Endothelial cell of umbilical vein (primary cell): Measurements from ENCODE around the gene OR4K17. TPM values are rescaled to one million over a fixed set of nuclear protein-coding genes. Genes with fewer than 3 reads are reported as not detected.

Source experiments
- BruUV-seq: library from RNA; stranded (reverse); fragments of 400-500 nt; replicated peaks from 2 replicates; lab custom pipeline; 2021; lab: Mats Ljungman, UMichigan
- CTCF ChIA-PET: fragments of 300-600, 350-600 bp; sonication (Branson Sonifier 250); formaldehyde crosslinking; loops from one replicate; lab custom pipeline; 2021; ENCODE audit warnings: antibody characterized with exemption, inconsistent platforms; lab: Charles Lee
- POLR2A ChIA-PET: fragments of 300-600, 350-600 bp; sonication (Branson Sonifier 250); formaldehyde crosslinking; loops from one replicate; lab custom pipeline; 2021; ENCODE audit warnings: antibody characterized with exemption, inconsistent platforms; lab: Charles Lee
- DNase-seq: peaks from one replicate; pipeline ENCODE4 v3.0.0-alpha.2; 2011; ENCODE audit warnings: low read depth, low spot score
- FAIRE-seq: peaks from 2 replicates; lab custom pipeline; 2011; peaks lifted over from hg19 to GRCh38; lab: Jason Lieb, UNC
- H2AFZ ChIP-seq: 2 replicates; pipeline ENCODE4 v1.6.0; 2012; ENCODE audit warnings: low read depth, low read length, control low read depth, inconsistent platforms
- H3K27ac ChIP-seq: 2 replicates; pipeline ENCODE4 v1.5.1; 2011; ENCODE audit warnings: low read depth, mild to moderate bottlenecking, control low read depth, low read length, moderate library complexity; ENCODE audit not compliant: insufficient read depth
- H3K27me3 ChIP-seq, 2 experiments: 2 replicates each; pipeline versions ENCODE4 v1.6.0 to v1.6.1; 2011; ENCODE audit warnings: low read length in 2 of 2, mixed read lengths in 1 of 2; ENCODE audit not compliant: control insufficient read depth in 2 of 2, insufficient read depth in 2 of 2
- H3K36me3 ChIP-seq, 2 experiments: 2 replicates in 1 of 2; 3 replicates in 1 of 2; pipeline ENCODE4 v1.5.1; 2011; ENCODE audit warnings: low read length in 2 of 2, mild to moderate bottlenecking in 1 of 2, moderate library complexity in 1 of 2; ENCODE audit not compliant: control insufficient read depth in 2 of 2, insufficient read depth in 2 of 2; ENCODE audit errors: extremely low read depth in 1 of 2
- H3K4me1 ChIP-seq: 3 replicates; pipeline ENCODE4 v1.5.1; 2011; ENCODE audit warnings: mild to moderate bottlenecking, low read length; ENCODE audit not compliant: control insufficient read depth, insufficient read depth; ENCODE audit errors: extremely low read depth
- H3K4me2 ChIP-seq: 2 replicates; pipeline ENCODE4 v1.6.1; 2011; ENCODE audit warnings: low read length, control low read depth, mixed read lengths; ENCODE audit not compliant: insufficient read depth
- H3K4me3 ChIP-seq, 3 experiments: fragments of 200-600 bp in 1 of 3; sonication (generic), shearing (Covaris generic) in 1 of 3; replicated peaks in 1 of 3; 2 replicates each; pipeline ENCODE4 v1.5.1; 2011 to 2016; ENCODE audit warnings: control low read depth in 3 of 3, low read length in 3 of 3, mild to moderate bottlenecking in 2 of 3, inconsistent platforms in 1 of 3, low read depth in 1 of 3, moderate library complexity in 1 of 3; ENCODE audit not compliant: insufficient read depth in 1 of 3
- H3K79me2 ChIP-seq: 2 replicates; pipeline ENCODE4 v1.6.0; 2012; ENCODE audit warnings: low read length, inconsistent platforms; ENCODE audit not compliant: control insufficient read depth, insufficient read depth
- H3K9ac ChIP-seq: replicated peaks from 2 replicates; pipeline ENCODE3; 2011; ENCODE audit warnings: low read length, control low read depth; ENCODE audit not compliant: insufficient read depth; ENCODE audit errors: extremely low read depth
- H3K9me1 ChIP-seq: replicated peaks from 3 replicates; pipeline ENCODE4 v1.6.0; 2011; ENCODE audit warnings: mild to moderate bottlenecking, low read length; ENCODE audit not compliant: control insufficient read depth, insufficient read depth; ENCODE audit errors: extremely low read depth
- H3K9me3 ChIP-seq: replicated peaks from 2 replicates; pipeline ENCODE4 v1.5.1; 2012; ENCODE audit warnings: low read length, inconsistent platforms; ENCODE audit not compliant: control insufficient read depth, insufficient read depth
- H4K20me1 ChIP-seq: replicated peaks from 2 replicates; pipeline ENCODE3; 2011; ENCODE audit warnings: mild to moderate bottlenecking, low read length; ENCODE audit not compliant: control insufficient read depth, insufficient read depth; ENCODE audit errors: extremely low read depth
- CTCF ChIP-seq, 2 donors: IDR thresholded peaks; 1 replicate in 1 of 2; 2 replicates in 1 of 2; pipeline ENCODE4 v1.5.1; 2011; ENCODE audit warnings: low read length in 2 of 2, mild to moderate bottlenecking in 2 of 2, moderate library complexity in 2 of 2, control low read depth in 1 of 2, inconsistent platforms in 1 of 2, low read depth in 1 of 2; ENCODE audit not compliant: insufficient read depth in 1 of 2; ENCODE audit errors: extremely low read depth in 1 of 2
- EZH2 ChIP-seq: IDR thresholded peaks from 2 replicates; pipeline ENCODE4 v1.6.1; 2012; ENCODE audit warnings: borderline replicate concordance, low read depth, mild to moderate bottlenecking, moderate library complexity, low read length, inconsistent platforms; ENCODE audit not compliant: severe bottlenecking
- FOS ChIP-seq: IDR thresholded peaks from 2 replicates; pipeline ENCODE4 v1.6.1; 2011; ENCODE audit warnings: mild to moderate bottlenecking, low read length, moderate library complexity, borderline replicate concordance; ENCODE audit not compliant: insufficient read depth
- GATA2 ChIP-seq: IDR thresholded peaks from 2 replicates; pipeline ENCODE4 v1.7.0; 2011; ENCODE audit warnings: low read depth, mild to moderate bottlenecking, moderate library complexity, mixed read lengths, low read length; ENCODE audit not compliant: insufficient read length, insufficient read depth
- JUN ChIP-seq: IDR thresholded peaks from 2 replicates; pipeline ENCODE4 v1.6.1; 2011; ENCODE audit warnings: borderline replicate concordance, low read depth; ENCODE audit not compliant: insufficient read length, insufficient read depth
- MAX ChIP-seq: IDR thresholded peaks from 2 replicates; pipeline ENCODE4 v1.6.1; 2011; ENCODE audit not compliant: insufficient read depth, insufficient read length
- MYC ChIP-seq: IDR thresholded peaks from one replicate; pipeline ENCODE4 v1.6.1; 2011; ENCODE audit warnings: mild to moderate bottlenecking, low read depth, low read length
- POLR2A ChIP-seq: IDR thresholded peaks from 2 replicates; pipeline ENCODE4 v1.6.1; 2012; ENCODE audit warnings: low read depth, mild to moderate bottlenecking, control low read depth, low read length
- POLR2AphosphoS5 ChIP-seq: IDR thresholded peaks from 2 replicates; pipeline ENCODE4 v1.6.1; 2012; ENCODE audit warnings: low read depth, mild to moderate bottlenecking, control low read depth, low read length, moderate library complexity; ENCODE audit not compliant: insufficient read depth
- dilution Hi-C: fragments of 300-500 bp; cut with MboI; formaldehyde crosslinking; loops from one replicate; pipeline ENCODE4 v1.15.0; 2019; ENCODE audit warnings: low sequenced_read_pairs; ENCODE audit not compliant: extremely low pct_ligation_motif_present
- intact Hi-C: fragments of 100-400 bp; cut with micrococcal nuclease; formaldehyde crosslinking; loops from one replicate; pipeline ENCODE4 v1.10.0; 2022
- polyA plus RNA-seq, 4 experiments: library from polyadenylated mRNA; depleted of rRNA in 3 of 4; stranded (reverse) in 3 of 4; unstranded in 1 of 4; fragments of >200 nt; gene quantifications; 2 replicates each; pipeline versions ENCODE4 v1.2.1 to v1.2.3, GENCODE V29; 2011 to 2012; ENCODE audit warnings: missing spikeins in 1 of 4
- total RNA-seq: library from RNA; stranded (reverse); gene quantifications from 2 replicates; pipeline ENCODE4 v1.2.3, GENCODE V29; 2021

OR4K17 gene
- total and polyA plus RNA-seq, 2 donors (not counting 3 experiments of a cell fraction or from before 2014, with no cell fraction given), result not detected

- dilution Hi-C loops, result no loop called here
- CTCF ChIA-PET, result no interaction called here
Observed at GRCh38 chr14:20112321-20112720, 1.8 kb downstream of the OR4K17 start.

More at GRCh38 chr14:20112321-20112720, 1.8 kb downstream of the OR4K17 start:
- no peak for FAIRE-seq
- no peak for DNase-seq
- BruUV-seq, result no TSS peak
- no peaks in the 10 kb centered on the region for H3K36me3 ChIP-seq
- H3K4me1 ChIP-seq, result no peaks in the 10 kb centered on the region
- H3K9ac ChIP-seq, result no peak overlapping the region
- no peaks in the 10 kb centered on the region for H3K79me2 ChIP-seq
- intact Hi-C loops, result no loop called here
- no peak overlapping the region for H2AFZ ChIP-seq
- no peak overlapping the region for H3K4me3 ChIP-seq
- H3K9me3 ChIP-seq, result peaks cover 2% of the 10 kb centered on the region
- H3K27ac ChIP-seq, result no peak overlapping the region
- TF ChIP-seq JUN (no peak), CTCF (IDR thresholded peaks at IDR 0.05; ENCODE audit: extremely low read depth in 1 of 2, insufficient read depth in 1 of 2, low read depth in 1 of 2, low read length in 2 of 2) (no peak), MYC (no peak), MAX (no peak), GATA2 (no peak), EZH2 (no peak), POLR2A (no peak), POLR2AphosphoS5 (no peak), FOS (no peak)
- H3K27me3 ChIP-seq, result no peaks in the 10 kb centered on the region
- POLR2A ChIA-PET, result no interaction called here
- no peaks in the 10 kb centered on the region for H3K9me1 ChIP-seq
- no peaks in the 10 kb centered on the region for H4K20me1 ChIP-seq
- no peak overlapping the region for H3K4me2 ChIP-seq
